K562 (cell line): ENCODE measurements around the gene OLFM3. TPM values are rescaled to one million over a fixed set of nuclear protein-coding genes. Genes with fewer than 3 reads are reported as not detected.

ENCODE experiments used
- FUS ChIP-seq: fragments of 200-400 bp; formaldehyde crosslinking; optimal IDR thresholded peaks from 2 replicates; pipeline ENCODE3; 2017; ENCODE audit warnings: low read depth, low read length
- HIVEP1 ChIP-seq: fragments of 250-450 bp; sonication (Bioruptor Pico); IDR thresholded peaks from 2 replicates; pipeline ENCODE4 v1.4.0; 2020; ENCODE audit warnings: mild to moderate bottlenecking
- HOMEZ ChIP-seq: fragments of 250-450 bp; sonication (Bioruptor Pico); IDR thresholded peaks from 2 replicates; pipeline ENCODE4 v1.4.0; 2020; ENCODE audit warnings: mild to moderate bottlenecking, moderate library complexity
- MCM2 ChIP-seq: fragments of 450-650 bp; IDR thresholded peaks from 2 replicates; pipeline ENCODE4 v1.6.1; 2017; ENCODE audit warnings: low read depth, mild to moderate bottlenecking
- RNF219 ChIP-seq: fragments of 250-450 bp; sonication (Bioruptor Pico); IDR thresholded peaks from 2 replicates; pipeline ENCODE4 v1.5.0; 2022; ENCODE audit warnings: mild to moderate bottlenecking
- ZFPM2 ChIP-seq: fragments of 250-450 bp; sonication (Bioruptor Pico); IDR thresholded peaks from 2 replicates; pipeline ENCODE4 v1.5.1; 2022; ENCODE audit warnings: mild to moderate bottlenecking
- ZNF518B ChIP-seq: fragments of 250-450 bp; sonication (Bioruptor Pico); IDR thresholded peaks from 2 replicates; pipeline ENCODE4 v1.5.0; 2021; ENCODE audit warnings: mild to moderate bottlenecking, moderate library complexity
- polyA plus RNA-seq, 8 experiments: library from polyadenylated mRNA; depleted of rRNA in 4 of 8; stranded (reverse) in 5 of 8; unstranded in 3 of 8; fragments of >200 nt; fragmentation: Nextera tagmentation in 2 of 8; fragmentation: Illumina TruSeq in 1 of 8; extraction: Ambion mirVana in 2 of 8; extraction: Trizol in 1 of 8; gene quantifications; 2 replicates each; pipeline versions ENCODE4 v1.2.1 to v1.2.3, GENCODE V29; 2011 to 2014; ENCODE audit warnings: inconsistent platforms in 1 of 8, missing spikeins in 1 of 8
- total RNA-seq, 7 experiments: library from RNA; depleted of rRNA in 6 of 7; stranded (reverse); fragments of >200 nt in 6 of 7; fragmentation: Illumina TruSeq in 2 of 7; extraction: Trizol in 2 of 7; gene quantifications; 2 replicates each; pipeline versions ENCODE4 v1.2.1 to v1.2.3, GENCODE V29; 2011 to 2021; ENCODE audit warnings: low replicate concordance in 1 of 7

Gene OLFM3
- total and polyA plus RNA-seq, 9 of the 15 experiments (the other 6 are each of a cell fraction or from before 2014, with no cell fraction given) = 0.07 TPM; not detected in 8

GRCh38 chr1:101942516-101943193, 54.1 kb downstream of the OLFM3 start (continued):
- TF ChIP-seq HOMEZ = no peak
- no peak for TF ChIP-seq ZFPM2 (CRISPR knock-in tag)
- no peak for TF ChIP-seq ZNF518B (CRISPR knock-in tag)
- TF ChIP-seq RNF219 = no peak
- no peak for TF ChIP-seq MCM2
- TF ChIP-seq FUS = no peak
- TF ChIP-seq HIVEP1 (CRISPR knock-in tag) = no peak
- TF ChIP-seq, all 486 proteins: peak for 0
